CD4-positive, alpha-beta T cell treated with Interferon gamma for 1 hour (primary cell): Measurements from ENCODE around the gene ADCYAP1R1.

Experiments used
- DNase-seq: peaks from one replicate; pipeline ENCODE4 v3.0.0-alpha.2; 2020

Gene ADCYAP1R1

GRCh38 chr7:31044529-31044928 is 7.6 kb upstream of the ADCYAP1R1 start:
- no peak for DNase-seq

GRCh38 chr7:31046723-31047122 is 5.4 kb upstream of the ADCYAP1R1 start:
- DNase-seq, result no peak

- DNase-seq, result no peak
Observed at GRCh38 chr7:31047313-31048146, 4.6 kb upstream of the ADCYAP1R1 start.

GRCh38 chr7:31049005-31049765 is 2.9 kb upstream of the ADCYAP1R1 start:
- DNase-seq, result no peak

GRCh38 chr7:31052487-31052840 is 356 bp downstream of the ADCYAP1R1 start:
- no peak for DNase-seq

GRCh38 chr7:31052841-31053601 is 913 bp downstream of the ADCYAP1R1 start:
- no peak for DNase-seq

GRCh38 chr7:31053986-31054385 is 1.9 kb downstream of the ADCYAP1R1 start:
- DNase-seq, result no peak

GRCh38 chr7:31054608-31055278 is 2.6 kb downstream of the ADCYAP1R1 start:
- DNase-seq, result no peak

GRCh38 chr7:31055471-31055870 is 3.4 kb downstream of the ADCYAP1R1 start:
- DNase-seq, result no peak

GRCh38 chr7:31056775-31057346 is 4.8 kb downstream of the ADCYAP1R1 start:
- no peak for DNase-seq

GRCh38 chr7:31058122-31058521 is 6.0 kb downstream of the ADCYAP1R1 start:
- no peak for DNase-seq

GRCh38 chr7:31058688-31059087 is 6.6 kb downstream of the ADCYAP1R1 start:
- no peak for DNase-seq

GRCh38 chr7:31059551-31059950 is 7.4 kb downstream of the ADCYAP1R1 start:
- DNase-seq, result no peak

- no peak for DNase-seq
Observed at GRCh38 chr7:31061185-31061584, 9.1 kb downstream of the ADCYAP1R1 start.

GRCh38 chr7:31062746-31063435 is 10.8 kb downstream of the ADCYAP1R1 start:
- DNase-seq, result no peak

GRCh38 chr7:31065021-31065593 is 13.0 kb downstream of the ADCYAP1R1 start:
- DNase-seq, result no peak

- DNase-seq, result no peak
Observed at GRCh38 chr7:31065840-31066239, 13.7 kb downstream of the ADCYAP1R1 start.

GRCh38 chr7:31066516-31067130 is 14.5 kb downstream of the ADCYAP1R1 start:
- DNase-seq, result no peak

GRCh38 chr7:31067491-31067890 is 15.4 kb downstream of the ADCYAP1R1 start:
- no peak for DNase-seq

GRCh38 chr7:31068006-31068675 is 16.0 kb downstream of the ADCYAP1R1 start:
- DNase-seq, result no peak
